Thyroid gland (tissue), 4 donors: Measurements from ENCODE around the gene ADGRD1. TPM values are rescaled to one million over a fixed set of nuclear protein-coding genes. Genes with fewer than 3 reads are reported as not detected.
A peak's percentile ranks its signal among the peaks of the same experiment; 100 is the strongest.

ENCODE experiments used
- DNase-seq, 2 donors: peaks; one replicate each; pipeline ENCODE4 v3.0.0-alpha.2; 2019
- H3K27ac ChIP-seq, 3 donors: fragments of 200-600 bp; sonication (generic); 1 replicate in 2 of 3; 2 replicates in 1 of 3; pipeline ENCODE4 v1.5.1; 2016 to 2019; ENCODE audit warnings: mild to moderate bottlenecking in 1 of 3, moderate library complexity in 1 of 3
- H3K27me3 ChIP-seq: fragments of 200-600 bp; sonication (generic); one replicate; pipeline ENCODE4 v1.5.1; 2019
- H3K36me3 ChIP-seq, 2 donors: fragments of 200-600 bp; sonication (generic); one replicate each; pipeline ENCODE4 v1.5.1; 2016 to 2019
- H3K4me1 ChIP-seq, 2 donors: fragments of 200-600 bp; sonication (generic); one replicate each; pipeline ENCODE4 v1.5.1; 2017 to 2019
- H3K4me3 ChIP-seq, 3 donors: fragments of 200-600 bp; sonication (generic); replicated peaks in 1 of 3; 1 replicate in 2 of 3; 2 replicates in 1 of 3; pipeline ENCODE4 v1.5.1; 2016; ENCODE audit warnings: mild to moderate bottlenecking in 1 of 3
- H3K9me3 ChIP-seq: fragments of 200-600 bp; sonication (generic); one replicate; pipeline ENCODE4 v1.5.1; 2017
- POLR2A ChIP-seq, 2 donors: fragments of 450-650 bp; IDR thresholded peaks; one replicate each; pipeline ENCODE4 v1.6.1; 2017; ENCODE audit warnings: antibody characterized with exemption in 2 of 2, mild to moderate bottlenecking in 2 of 2, moderate library complexity in 1 of 2
- WGBS, 2 donors: methylation state at CpG; one replicate each; pipeline ENCODE4 v1.1.5; 2017; 5-methylcytosine and 5-hydroxymethylcytosine counted together
- intact Hi-C: fragments of 100-400 bp; cut with DNase I; formaldehyde crosslinking; loops from one replicate; pipeline ENCODE4 v1.15.1; 2023
- total RNA-seq, 4 donors: library from RNA; depleted of rRNA; stranded (reverse); fragments of >200 nt; gene quantifications; one replicate each; pipeline ENCODE4 v1.2.3, GENCODE V29; 2016
- TF ChIP-seq, protein P1 (sequence below), 6 experiments: fragments of 200-600 bp in 3 of 6; fragments of 450-650 bp in 3 of 6; sonication (generic) in 3 of 6; IDR thresholded peaks; one replicate each; pipeline ENCODE4 v1.5.1; 2016 to 2019; ENCODE audit warnings: antibody characterized with exemption in 6 of 6, mild to moderate bottlenecking in 2 of 6, inconsistent platforms in 1 of 6, moderate library complexity in 1 of 6

Gene ADGRD1
- total RNA-seq, 4 donors from 2014 or later = 14.1 to 44.3 (median 24.7) TPM

DNA sequence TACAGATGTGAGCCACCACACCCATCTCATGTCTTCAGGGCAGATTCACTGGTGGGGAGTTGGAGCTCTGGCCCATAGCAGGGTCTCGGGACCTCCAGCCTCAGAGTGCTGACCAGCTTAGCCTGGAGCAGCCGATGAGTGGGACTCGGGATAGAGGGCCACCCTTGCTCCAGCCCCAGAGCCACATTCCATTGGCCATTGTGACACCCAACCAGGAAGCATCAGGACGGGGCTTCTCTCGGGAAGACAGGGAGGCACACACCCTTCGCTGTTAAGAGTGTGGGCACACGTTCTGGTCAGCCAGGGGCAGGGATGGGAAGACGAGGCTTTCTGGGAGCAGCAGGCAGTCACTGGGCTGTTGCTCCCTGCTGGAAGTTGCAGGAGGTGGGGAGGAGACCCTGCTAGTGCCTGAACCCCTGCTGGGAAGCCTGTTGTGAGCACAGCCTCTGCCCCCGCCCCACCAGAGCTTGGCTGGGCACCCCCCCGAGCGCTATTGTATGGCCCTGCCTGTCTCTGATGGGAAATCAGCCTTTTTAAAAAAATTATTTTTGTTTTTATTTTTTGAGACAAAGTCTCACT is 1.6 kb downstream of the ADGRD1 start:
- Histone ChIP-seq H3K4me1 (peaks cover 0 to 13% of the 10 kb centered on the region in 2 donors), H3K9me3 (no peaks in the 10 kb centered on the region), H3K27me3 (no peaks in the 10 kb centered on the region), H3K4me3 (peak overlapping the region in 1 of 3 donors; percentile 48), H3K36me3 (no peaks in the 10 kb centered on the region), H3K27ac (no peak overlapping the region)
- WGBS, 2 donors = 71 to 88% methylated on average over 9 to 11 of the region's 11 CpGs
- no peak for DNase-seq
- intact Hi-C loops = no loop called here
- TF ChIP-seq, protein P1, sequence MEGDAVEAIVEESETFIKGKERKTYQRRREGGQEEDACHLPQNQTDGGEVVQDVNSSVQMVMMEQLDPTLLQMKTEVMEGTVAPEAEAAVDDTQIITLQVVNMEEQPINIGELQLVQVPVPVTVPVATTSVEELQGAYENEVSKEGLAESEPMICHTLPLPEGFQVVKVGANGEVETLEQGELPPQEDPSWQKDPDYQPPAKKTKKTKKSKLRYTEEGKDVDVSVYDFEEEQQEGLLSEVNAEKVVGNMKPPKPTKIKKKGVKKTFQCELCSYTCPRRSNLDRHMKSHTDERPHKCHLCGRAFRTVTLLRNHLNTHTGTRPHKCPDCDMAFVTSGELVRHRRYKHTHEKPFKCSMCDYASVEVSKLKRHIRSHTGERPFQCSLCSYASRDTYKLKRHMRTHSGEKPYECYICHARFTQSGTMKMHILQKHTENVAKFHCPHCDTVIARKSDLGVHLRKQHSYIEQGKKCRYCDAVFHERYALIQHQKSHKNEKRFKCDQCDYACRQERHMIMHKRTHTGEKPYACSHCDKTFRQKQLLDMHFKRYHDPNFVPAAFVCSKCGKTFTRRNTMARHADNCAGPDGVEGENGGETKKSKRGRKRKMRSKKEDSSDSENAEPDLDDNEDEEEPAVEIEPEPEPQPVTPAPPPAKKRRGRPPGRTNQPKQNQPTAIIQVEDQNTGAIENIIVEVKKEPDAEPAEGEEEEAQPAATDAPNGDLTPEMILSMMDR (IDR thresholded peaks at IDR 0.05) = no peak
- no peak for TF ChIP-seq POLR2A (IDR thresholded peaks at IDR 0.05)

DNA sequence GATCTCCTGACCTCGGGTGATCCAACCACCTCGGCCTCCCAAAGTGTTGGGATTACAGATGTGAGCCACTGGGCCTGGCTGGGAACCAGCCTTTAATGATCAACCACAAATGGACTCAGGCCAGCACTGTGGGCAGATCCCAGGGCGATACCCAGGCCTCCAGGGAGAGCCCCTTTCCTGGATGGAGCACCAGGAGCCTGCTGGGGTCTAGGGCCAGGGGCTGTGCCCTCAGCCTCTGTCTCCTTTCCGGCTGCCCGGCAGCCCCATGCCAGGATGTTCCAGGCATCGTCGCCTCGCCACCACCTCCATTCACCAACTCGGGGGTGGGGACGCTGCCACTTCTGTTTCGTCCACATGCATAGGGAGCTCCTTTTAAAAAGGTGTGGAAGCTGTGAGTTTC is 2.3 kb downstream of the ADGRD1 start:
- 87% methylated on average over 8 to 10 of the region's 11 CpGs for WGBS, 2 donors

DNA sequence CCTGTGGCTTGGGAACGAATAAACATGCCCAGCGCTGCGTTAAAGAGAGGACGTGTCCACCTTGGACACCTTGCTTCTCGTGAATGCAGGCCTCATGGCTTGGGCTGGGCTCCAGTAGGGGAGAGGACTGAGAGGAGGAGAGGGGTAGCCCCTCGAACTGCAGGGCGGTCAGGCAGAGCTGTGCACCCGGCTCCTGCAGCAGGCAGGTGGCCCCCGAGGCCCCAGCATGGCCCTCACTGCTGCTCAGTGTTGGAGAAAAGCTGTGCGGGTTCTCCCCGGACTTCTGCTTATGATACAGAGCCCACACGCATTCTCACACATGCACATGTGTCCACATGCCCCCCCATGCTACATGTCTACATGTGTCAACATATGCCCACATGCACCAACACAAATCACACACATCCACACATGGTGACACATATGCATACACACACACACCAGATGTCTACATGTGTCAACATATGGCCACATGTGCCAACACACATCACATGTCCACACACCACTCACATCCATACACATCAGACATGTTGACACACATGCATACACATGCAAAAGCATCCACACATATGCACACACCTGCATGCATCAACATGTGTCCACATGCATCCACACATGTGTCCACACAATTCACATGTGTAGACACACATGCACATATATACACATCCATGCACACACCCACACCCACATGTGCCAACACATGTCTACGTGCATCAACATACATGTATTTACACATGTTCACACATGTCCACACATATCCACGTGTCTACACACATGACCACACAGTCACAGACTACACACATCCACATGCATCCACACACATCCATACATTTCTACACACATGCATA is 3.0 kb downstream of the ADGRD1 start:
- intact Hi-C loops = no loop called here

More for the DNA sequence above, 2.3 kb downstream of the ADGRD1 start:
- Histone ChIP-seq H3K9me3 (no peaks in the 10 kb centered on the region), H3K27me3 (no peaks in the 10 kb centered on the region), H3K27ac (no peak overlapping the region), H3K4me3 (no peak overlapping the region), H3K4me1 (peaks cover 0 to 13% of the 10 kb centered on the region in 2 donors), H3K36me3 (no peaks in the 10 kb centered on the region)
- no peak for TF ChIP-seq POLR2A (IDR thresholded peaks at IDR 0.05)
- TF ChIP-seq, protein P1 (IDR thresholded peaks at IDR 0.05) = no peak
- intact Hi-C loops = no loop called here
- no peak for DNase-seq

DNA sequence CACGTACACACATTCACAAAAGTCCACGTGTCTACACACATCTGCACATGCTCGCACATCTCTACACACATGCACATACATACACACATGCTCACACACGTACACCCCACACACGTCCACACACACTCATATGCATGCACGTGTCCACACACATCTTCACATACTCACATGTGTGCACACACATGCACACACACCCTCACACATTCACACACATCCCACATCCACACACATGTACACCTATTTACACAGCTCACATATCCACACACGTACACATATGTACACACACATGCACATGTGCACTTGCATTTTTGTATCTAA is 3.6 kb downstream of the ADGRD1 start:
- TF ChIP-seq POLR2A (IDR thresholded peaks at IDR 0.05) = no peak
- TF ChIP-seq, protein P1 (IDR thresholded peaks at IDR 0.05) = no peak
- H3K27ac ChIP-seq = no peak overlapping the region
- 83 to 97% methylated on average over 7 of the region's 7 CpGs for WGBS, 2 donors
- intact Hi-C loops = no loop called here
- no peak for DNase-seq
- no peaks in the 10 kb centered on the region for H3K27me3 ChIP-seq
- H3K4me1 ChIP-seq = peaks cover 0 to 13% of the 10 kb centered on the region in 2 donors
- H3K9me3 ChIP-seq = no peaks in the 10 kb centered on the region
- no peaks in the 10 kb centered on the region for H3K36me3 ChIP-seq
- H3K4me3 ChIP-seq = no peak overlapping the region

More for the DNA sequence above, 3.0 kb downstream of the ADGRD1 start:
- no peaks in the 10 kb centered on the region for H3K27me3 ChIP-seq
- WGBS, 2 donors = 74 to 90% methylated on average over 12 to 14 of the region's 14 CpGs
- no peak for DNase-seq
- H3K4me1 ChIP-seq = peaks cover 0 to 13% of the 10 kb centered on the region in 2 donors
- no peak overlapping the region for H3K27ac ChIP-seq
- H3K36me3 ChIP-seq = no peaks in the 10 kb centered on the region
- no peak for TF ChIP-seq POLR2A (IDR thresholded peaks at IDR 0.05)
- TF ChIP-seq, protein P1 (IDR thresholded peaks at IDR 0.05) = no peak
- no peak overlapping the region for H3K4me3 ChIP-seq
- H3K9me3 ChIP-seq = no peaks in the 10 kb centered on the region

DNA sequence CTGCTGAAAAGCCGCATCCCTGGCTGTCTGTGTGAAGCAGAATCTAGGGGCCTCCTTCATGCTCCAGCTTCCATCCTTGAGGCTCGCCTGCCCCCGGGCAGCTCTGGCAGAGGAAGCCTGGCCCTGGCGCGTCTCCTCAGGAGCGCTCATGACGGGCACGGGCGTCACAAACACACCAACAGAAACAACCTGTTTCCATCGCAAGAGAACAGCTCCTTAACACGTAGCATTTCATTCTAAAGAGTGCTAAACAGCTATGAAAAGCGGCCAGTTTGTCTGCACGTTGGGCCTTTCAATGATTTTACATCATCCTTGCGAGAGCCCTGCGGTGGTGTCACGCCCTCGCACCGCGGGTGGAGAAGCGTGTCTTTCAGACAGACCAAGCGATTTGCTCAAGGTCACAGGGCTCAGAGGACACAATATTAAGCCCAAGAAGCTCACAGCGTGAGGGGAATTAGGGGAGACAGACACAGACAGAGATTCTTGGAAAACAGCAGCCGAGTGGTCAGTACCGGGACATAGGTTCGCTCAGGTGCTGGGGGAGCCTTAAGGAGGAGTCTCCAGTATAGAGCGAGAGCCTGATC is 4.9 kb downstream of the ADGRD1 start:
- Histone ChIP-seq H3K9me3 (no peaks in the 10 kb centered on the region), H3K27ac (no peak overlapping the region), H3K4me3 (no peak overlapping the region), H3K4me1 (peaks cover 0 to 9% of the 10 kb centered on the region in 2 donors), H3K27me3 (no peaks in the 10 kb centered on the region), H3K36me3 (no peaks in the 10 kb centered on the region)
- intact Hi-C loops = no loop called here
- DNase-seq = no peak
- TF ChIP-seq, protein P1 (IDR thresholded peaks at IDR 0.05) = no peak
- TF ChIP-seq POLR2A (IDR thresholded peaks at IDR 0.05) = no peak
- WGBS, 2 donors = 91 to 94% methylated on average over 26 of the region's 26 CpGs
